ENCODE measurements around the gene MESP2.

Gene MESP2

GRCh38 chr15:89754361-89755154 is 21.6 kb upstream of the MESP2 start:
- DNase-seq (ENCODE audit: low read depth in 2 of 2), result no peak

GRCh38 chr15:89755701-89756100 is 20.4 kb upstream of the MESP2 start:
- no peak for DNase-seq (ENCODE audit: low read depth in 2 of 2)

GRCh38 chr15:89756897-89757296 is 19.2 kb upstream of the MESP2 start:
- no peak for DNase-seq (ENCODE audit: low read depth in 2 of 2)

GRCh38 chr15:89758283-89758682 is 17.8 kb upstream of the MESP2 start:
- DNase-seq (ENCODE audit: low read depth in 2 of 2), result no peak

- no peak for DNase-seq (ENCODE audit: low read depth in 2 of 2)
Observed at GRCh38 chr15:89758981-89759380, 17.2 kb upstream of the MESP2 start.

GRCh38 chr15:89759835-89760234 is 16.3 kb upstream of the MESP2 start:
- DNase-seq (ENCODE audit: low read depth in 2 of 2), result no peak

GRCh38 chr15:89760303-89761008 is 15.7 kb upstream of the MESP2 start:
- peak; percentile 32 to 55 for DNase-seq (ENCODE audit: low read depth in 2 of 2)

GRCh38 chr15:89761009-89761831 is 14.9 kb upstream of the MESP2 start:
- no peak for DNase-seq (ENCODE audit: low read depth in 2 of 2)

- no peak for DNase-seq (ENCODE audit: low read depth in 2 of 2)
Observed at GRCh38 chr15:89761929-89762328, 14.2 kb upstream of the MESP2 start.

- no peak for DNase-seq (ENCODE audit: low read depth in 2 of 2)
Observed at GRCh38 chr15:89765694-89766093, 10.4 kb upstream of the MESP2 start.

- DNase-seq (ENCODE audit: low read depth in 2 of 2), result no peak
Observed at GRCh38 chr15:89766357-89767311, 9.5 kb upstream of the MESP2 start.

- DNase-seq (ENCODE audit: low read depth in 2 of 2), result no peak
Observed at GRCh38 chr15:89767411-89767915, 8.7 kb upstream of the MESP2 start.

- DNase-seq (ENCODE audit: low read depth in 2 of 2), result no peak
Observed at GRCh38 chr15:89768071-89768500, 8.0 kb upstream of the MESP2 start.

GRCh38 chr15:89769366-89769765 is 6.8 kb upstream of the MESP2 start:
- DNase-seq (ENCODE audit: low read depth in 2 of 2), result no peak

GRCh38 chr15:89770041-89770440 is 6.1 kb upstream of the MESP2 start:
- no peak for DNase-seq (ENCODE audit: low read depth in 2 of 2)

GRCh38 chr15:89772932-89773583 is 3.1 kb upstream of the MESP2 start:
- no peak for DNase-seq (ENCODE audit: low read depth in 2 of 2)

GRCh38 chr15:89774492-89774891 is 1.6 kb upstream of the MESP2 start:
- DNase-seq (ENCODE audit: low read depth in 2 of 2), result no peak

- DNase-seq (ENCODE audit: low read depth in 2 of 2), result no peak
Observed at GRCh38 chr15:89775815-89776214, 317 bp upstream of the MESP2 start.

GRCh38 chr15:89777073-89777751 is 1.1 kb downstream of the MESP2 start:
- no peak for DNase-seq (ENCODE audit: low read depth in 2 of 2)

All from stimulated activated CD4-positive, alpha-beta T cell treated with anti-CD3 and anti-CD28 coated beads, Interleukin-15, amount 100 ng/mL, for 48 hours (primary cell).